ENCODE measurements around the gene ELMOD1.
A peak's percentile ranks its signal among the peaks of the same experiment; 100 is the strongest.
"Not testable (repeated sequence)": the region's sequence is repeated elsewhere in the genome, so short reads cannot be mapped to it uniquely, and the experiment has no call there.

The ELMOD1 gene

DNA sequence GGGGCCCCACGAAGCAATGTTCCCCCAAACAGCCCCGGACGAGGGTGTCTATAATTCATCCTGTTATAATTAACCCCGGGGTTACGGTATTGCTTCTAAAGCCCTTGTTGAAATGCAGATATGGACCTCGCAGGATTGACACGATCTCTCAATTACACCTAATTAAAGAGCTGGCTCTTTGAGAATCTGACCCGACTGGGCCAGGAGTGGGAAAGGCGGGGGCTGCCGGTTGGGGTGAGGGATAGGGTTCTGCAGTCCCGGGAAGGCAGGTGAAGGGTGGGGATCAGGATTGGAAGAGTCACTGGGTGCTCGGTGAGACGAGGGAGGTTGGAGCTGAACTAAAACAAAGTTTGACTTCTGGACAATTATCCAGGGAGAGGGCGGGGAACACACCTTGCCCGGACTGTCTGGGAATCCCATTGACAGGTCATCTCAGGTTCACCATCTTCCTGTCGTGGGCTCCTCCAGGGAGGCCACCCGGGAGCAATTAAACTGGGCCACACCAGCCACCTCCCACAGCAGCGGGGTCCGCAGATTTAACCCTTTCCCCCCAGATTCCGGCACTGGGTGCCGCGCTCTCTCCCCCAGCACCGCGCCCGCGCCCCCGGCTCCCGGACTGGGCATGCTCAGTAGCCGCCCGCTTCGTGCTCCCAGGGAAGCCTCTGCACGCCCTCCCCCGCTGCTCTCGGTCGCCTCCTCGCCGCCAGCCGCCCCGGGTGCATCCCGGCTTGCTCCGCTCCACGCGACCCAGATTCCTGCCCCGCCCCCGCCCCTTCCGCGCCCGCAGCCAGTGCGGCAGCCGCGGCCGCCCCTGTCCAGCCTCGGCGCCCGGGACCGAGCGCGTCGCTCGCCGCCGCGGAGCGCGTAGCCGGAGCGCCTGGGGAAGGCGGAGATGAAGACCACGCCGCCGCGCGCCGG is at the start of gene ELMOD1:
TSS of gene ELMOD1 (plus strand) at position 688 of the 918 bp plus-strand sequence. CDS start 27,043 bp downstream, outside the sequence.
- peak; percentile 36 for DNase-seq

DNA sequence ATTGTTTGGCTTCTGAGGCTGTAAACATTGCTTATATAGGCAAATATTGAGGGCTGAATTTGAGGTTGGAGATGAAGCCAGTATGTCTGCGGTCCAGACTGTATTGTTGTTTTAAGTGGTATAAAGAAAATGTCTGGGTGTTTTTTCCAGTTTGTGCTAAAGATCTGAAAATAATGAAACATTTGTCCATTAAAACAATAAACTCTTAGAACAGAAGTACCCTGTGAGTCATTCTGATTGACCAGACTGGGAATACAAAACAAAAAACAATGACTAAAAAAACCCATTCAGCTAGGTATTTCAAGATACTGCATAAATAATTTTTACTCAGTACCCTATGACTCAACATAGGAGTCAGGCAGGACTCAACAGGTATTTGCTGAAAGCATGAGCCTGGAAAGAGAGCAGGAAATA is 45.8 kb upstream of the ELMOD1 start:
- peak; percentile 16 for DNase-seq

DNA sequence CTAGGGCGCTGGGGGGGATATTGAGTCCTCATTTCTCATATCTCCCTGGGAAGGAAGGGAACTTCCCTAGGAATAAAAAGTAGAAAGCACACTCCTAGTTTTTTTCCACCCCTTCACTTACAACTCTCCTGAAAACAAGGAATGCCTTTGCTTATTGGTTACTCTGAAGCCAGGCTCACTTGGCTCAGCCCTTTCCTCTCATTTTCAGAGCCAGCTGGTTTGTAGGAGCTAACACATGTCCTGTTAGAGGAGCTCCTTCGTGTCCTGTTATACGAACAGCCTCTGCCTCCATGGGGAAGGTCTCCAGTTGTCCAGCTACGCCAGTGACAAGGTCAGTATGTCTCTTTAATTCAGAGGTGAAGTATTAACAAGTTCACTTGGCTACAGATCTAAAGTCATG is 43.0 kb upstream of the ELMOD1 start:
- no peak for DNase-seq

DNA sequence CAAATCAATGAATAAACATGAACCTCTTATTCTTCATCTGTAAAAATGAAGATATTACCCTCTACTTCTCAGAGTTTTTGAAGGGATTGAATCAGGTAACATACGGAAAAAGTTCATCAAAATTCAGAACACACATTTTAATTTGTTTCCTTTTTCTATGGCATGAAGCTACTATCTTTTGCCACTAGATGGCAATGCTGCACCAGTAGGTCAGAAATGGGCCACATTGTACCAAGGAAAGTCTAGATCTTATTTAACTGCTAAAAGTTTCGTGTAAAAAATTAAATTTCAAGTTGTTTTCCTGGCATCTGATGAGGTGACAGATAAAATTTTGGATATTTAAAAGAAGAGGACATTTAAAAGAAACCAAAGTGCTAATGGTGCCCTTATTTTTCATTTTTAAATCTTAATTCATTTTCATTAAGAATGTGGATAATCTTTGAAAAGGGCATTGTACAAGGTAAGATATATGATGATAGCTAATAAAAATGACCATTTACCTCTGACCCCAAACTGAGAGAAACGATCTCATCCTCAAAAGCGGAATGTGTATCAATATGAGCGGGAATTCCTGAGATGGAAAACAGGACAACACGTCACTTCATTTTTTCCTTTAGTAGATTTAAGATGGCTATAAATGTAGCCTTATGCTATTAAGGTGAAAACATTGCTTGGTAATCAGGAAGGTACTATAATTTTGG is 41.5 kb upstream of the ELMOD1 start:
- peak; percentile 41 for DNase-seq

DNA sequence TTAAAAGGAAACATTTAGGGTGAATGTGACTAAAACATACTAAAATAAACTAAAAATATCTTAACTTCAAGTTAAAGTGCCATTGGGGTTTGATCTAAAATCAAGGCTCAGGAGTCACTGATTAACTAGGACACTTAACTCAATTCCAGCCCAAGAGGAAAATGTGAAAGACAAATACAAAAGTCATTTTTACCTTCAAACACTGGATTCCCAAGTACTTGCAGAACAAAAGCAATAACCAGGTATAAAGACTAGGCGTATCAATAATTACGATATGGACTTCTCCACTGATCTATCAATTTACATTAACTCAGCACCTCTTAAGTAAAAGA is 41.0 kb upstream of the ELMOD1 start:
- no peak for DNase-seq

DNA sequence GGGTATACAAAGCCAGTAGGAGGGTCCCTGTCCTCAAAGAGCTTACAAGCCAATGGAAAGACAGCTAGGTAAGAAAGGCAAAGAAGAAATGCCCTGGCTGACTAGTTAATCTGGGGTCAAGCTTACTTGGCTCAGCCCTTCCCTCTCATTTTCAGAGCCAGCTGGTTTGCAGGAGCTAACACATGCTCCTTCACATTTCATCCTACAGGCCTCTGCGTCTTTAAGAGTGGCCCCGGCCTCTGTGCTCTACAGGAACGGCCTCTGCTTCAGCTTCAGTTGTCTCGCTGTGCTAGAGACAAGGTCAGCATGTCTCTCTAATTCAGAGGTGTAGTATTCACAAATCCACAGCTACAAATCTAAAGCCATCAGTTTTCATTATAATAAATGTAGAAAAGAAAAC is 40.6 kb upstream of the ELMOD1 start:
- DNase-seq = no peak

DNA sequence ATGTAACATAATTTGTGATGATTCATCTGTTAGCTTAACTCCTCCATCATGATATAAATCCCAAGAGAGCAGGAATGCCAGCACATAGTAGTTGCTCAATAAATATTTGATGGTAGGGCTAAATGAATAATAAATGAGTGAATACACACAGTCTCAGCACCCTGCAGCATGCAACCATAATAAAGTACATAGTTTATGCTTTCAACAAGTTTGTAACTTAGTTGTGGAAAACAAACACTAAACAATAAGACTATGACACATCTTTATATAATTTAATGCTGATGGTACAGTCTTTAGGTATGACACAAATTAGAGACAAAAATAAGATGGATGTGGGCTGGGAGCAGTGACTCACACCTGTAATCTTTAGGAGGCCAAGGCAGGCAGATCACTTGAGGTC is 29.3 kb upstream of the ELMOD1 start:
- DNase-seq = no peak

DNA sequence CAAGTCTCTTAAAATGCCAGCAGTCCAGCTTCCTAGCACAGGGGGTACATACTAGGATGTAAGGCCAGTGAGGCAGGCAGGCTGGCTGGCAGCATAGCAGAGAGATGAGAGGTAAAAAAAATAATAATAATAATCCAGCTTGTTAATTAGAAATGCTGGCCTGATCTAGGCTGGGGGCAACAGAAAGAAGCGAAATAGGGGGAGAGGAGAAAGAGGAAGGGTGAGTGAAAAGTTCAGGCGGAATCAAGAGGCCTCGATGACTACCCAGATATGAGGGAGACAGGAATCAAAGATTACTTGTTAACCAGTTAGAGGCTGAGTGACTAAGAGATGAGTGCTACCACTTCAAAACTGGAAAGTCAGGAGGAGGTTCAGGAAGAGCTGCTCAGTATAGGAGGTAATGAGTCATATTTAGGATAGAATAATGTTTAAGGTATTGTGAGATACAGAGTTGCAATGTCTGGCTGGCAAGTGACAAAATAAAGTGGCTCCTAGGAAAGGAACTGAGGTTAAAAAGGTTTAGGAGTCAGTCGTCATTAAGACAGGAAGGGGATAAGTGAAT is 28.2 kb upstream of the ELMOD1 start:
- peak; percentile 54 for DNase-seq

DNA sequence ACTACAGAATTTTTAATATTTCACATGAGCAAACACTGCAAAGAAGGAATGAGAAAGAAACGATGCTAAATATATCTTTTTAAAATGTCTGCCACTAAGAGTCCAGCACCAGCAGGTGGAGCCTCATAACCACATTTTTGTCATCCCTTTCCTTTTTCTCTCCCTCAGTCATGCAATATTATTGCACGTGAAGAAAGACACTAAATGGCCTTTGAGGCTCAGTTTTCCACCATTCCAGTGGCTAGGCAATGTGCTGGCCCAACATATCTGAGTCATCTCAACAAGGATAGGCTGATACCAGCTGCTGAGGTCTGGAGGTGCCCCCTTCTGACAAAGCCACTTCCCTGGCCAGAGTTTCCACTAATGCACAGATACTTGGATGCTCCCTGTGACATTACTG is 27.2 kb upstream of the ELMOD1 start:
- peak; percentile 64 for DNase-seq

DNA sequence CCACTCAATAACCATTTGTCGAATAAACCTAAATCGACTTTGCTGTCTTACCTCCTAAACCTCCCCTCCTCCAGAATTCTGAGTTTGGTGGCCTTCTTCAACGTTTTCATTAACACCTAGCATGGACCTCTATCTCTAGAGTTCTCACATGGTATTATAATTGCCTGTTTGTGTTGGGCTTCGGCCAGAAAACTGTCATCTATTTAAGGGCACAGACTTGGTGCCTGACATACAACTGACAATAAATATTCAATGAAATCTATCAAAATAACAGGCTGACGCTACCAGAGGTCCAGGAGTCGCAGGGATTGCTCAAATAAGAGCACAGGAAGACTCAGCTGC is 26.1 kb upstream of the ELMOD1 start:
- no peak for DNase-seq

DNA sequence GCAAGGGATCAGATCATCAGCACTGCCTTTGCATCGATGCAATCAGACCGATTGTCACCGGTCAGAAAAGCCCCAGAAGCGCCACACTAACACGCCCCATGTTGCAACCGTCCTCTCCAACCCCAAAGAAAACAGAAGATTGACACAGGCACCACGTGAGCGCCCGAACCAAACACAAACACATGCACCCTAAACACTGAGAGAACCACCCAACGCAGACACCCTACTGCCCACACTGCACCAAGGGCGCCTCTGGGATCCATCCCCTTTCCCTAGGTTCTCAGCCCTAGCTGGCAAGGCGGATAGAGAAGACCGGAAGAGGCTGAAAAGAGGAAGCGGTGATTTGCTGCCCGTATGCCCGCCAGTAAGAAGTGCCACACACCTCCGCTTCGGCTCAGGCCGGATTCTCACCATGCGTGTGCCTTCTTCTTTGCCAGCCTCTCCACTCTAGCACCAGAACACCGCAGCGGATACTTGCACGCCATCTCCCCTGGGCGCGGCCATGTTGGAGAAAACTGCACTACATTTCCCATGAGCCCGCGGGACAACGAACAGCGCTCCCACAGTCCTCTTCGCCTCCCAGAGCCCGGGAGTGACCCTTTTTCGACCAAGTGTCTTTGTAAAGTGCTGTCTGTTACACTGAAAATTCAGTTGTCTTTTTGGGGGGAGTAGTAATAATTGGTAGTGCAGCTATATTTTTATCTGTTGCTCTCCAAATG is 25.6 kb upstream of the ELMOD1 start, which contains the start of gene ALKBH8:
TSS of gene ALKBH8 (minus strand) at position 517 of the 719 bp plus-strand sequence. CDS start 4,842 bp downstream, outside the sequence.
- peak; percentile 85 for DNase-seq

DNA sequence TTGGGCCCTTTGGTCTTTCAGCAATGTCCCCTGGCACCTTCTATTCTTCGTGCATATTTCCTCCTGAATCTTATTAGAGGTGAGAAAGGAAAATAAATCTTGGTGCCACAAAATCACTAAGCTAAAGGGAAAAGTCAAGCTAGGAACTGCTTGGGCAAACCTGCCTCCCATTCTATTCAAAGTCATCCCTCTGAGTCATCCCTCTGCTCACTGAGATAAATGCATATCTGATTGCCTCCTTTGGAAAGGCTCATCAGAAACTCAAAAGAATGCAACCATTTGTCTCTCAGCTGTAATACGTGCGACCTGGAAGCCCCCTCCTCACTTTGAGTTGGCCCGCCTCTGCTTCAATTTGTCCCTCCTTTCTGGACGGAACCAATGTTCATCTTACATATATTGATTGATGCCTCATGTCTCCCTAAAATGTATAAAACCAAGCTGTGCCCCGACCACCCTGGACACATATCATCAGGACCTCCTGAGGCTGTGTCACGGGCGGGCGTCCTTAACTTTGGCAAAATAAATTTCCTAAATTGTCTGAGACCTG is 24.9 kb upstream of the ELMOD1 start:
- DNase-seq = not testable (repeated sequence)

DNA sequence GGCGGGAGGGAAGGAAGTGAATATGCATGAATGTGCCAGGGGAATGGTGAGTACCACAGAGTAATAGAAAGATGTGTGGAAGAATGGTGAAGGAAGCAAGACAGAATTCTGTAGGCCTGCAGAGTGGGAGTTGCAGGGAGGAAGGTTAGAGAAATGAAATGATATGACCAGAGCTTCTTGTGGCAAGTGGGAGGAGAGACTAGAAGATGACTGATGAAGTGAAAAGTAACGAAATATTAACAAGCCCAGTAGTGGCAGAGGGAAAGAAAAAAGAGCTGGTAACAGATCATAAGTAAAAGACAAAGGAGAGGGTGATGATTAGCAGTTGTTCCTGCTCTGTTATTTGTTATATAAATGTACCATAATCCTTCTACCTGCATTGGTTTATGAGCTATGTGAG is 24.4 kb upstream of the ELMOD1 start:
- DNase-seq = no peak

DNA sequence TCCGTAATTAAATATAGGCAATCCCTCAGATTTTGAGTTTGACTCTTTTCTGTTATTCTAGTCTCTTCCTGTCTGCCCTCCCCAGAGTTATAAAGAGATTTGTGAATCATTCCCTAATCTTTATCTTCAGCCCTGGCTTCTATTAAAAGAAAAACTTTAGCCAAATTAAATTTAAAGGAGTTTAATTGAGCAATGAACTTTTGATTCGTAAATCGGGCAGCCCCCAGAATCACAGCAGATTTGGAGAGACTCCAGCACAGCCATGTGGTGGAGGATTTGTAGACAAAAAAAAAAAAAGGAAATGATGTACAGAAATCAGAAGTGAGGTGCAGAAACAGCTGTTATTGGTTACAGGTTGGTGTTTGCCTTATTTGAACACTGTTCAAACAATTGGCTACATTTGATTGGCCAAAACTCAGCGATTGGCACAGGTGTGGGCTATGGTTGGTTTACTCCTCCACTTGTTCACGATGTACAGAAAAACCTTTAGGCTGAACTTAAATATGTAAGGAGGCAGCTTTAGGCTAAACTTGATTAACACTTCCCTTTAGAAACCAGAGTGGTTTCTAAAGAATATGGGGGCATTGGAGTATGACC is 23.1 kb upstream of the ELMOD1 start:
- DNase-seq = no peak

DNA sequence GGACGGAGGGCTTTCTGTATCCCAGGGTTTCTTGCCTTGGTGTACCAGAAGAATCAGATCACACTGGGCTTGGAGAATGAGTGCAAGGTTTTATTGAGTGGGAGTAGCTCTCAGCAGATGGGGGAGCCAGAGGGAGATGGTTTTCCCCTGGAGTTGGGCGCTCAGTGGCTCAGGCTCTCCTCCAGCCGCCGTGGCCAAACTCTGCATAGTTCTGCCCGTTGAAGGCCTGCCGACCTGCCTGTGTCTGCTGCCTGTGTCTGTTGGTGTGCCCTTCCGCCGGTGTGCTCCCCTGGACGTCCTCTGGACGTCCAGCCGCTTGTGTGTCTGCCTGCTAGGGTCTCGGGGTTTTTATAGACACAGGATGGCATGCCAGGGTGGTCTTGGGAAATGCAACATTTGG is 20.9 kb upstream of the ELMOD1 start:
- DNase-seq = no peak

DNA sequence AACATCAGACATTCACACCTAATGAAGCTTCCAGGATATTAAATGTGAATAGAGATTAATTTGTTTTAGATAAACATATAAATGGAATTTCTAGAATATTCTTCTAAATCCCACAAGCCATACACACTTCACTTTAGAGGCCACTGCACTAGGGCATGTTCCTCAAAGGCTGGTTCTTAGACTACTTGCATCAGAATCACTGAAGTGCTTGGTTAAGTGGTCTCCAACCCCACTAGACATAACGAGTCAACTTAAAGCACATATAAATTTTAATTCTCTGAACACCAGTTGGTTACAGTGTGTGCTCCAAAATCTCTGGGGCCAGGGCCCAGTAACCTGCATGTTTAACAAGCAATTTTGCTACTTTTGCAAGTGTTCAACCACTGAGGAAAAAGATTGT is 17.5 kb upstream of the ELMOD1 start:
- DNase-seq = no peak

DNA sequence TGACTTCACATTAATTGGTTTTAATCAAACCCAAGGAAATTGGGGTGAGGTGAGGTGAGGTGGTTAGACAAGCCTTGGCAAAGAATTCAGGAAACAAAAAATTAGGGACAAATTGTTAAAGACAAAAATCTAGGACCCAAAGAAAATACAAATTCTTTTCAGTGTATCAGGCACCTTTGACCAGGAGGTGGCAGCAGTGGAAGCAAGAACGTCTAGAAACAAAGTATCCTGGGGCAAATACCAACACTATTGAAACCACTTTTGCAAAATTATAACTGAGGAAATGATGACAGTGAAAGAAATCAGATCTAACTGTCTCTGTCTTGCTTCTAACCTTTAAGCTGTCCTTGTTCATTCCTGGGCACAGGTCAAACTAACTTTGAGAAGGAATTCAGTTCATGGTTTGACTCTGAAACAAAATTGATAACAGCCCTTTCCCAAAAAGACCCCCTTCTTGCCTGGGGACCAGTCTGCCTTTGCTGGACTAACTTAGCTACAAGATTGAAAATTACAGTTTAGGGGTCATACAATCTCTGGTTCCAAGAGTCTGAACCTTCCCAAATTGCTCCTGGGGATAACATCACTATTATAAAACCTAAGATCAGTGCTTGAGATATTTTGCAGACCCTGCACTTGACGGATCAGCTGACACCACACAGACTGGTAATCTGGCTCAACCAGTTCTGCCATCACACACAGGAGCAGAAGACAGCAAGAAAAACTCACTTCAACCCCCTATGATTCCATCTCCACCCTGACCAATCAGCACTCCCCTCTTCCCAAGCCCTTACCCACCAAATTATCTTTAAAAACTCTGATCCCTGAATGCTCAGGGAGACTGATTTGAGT is 14.2 kb upstream of the ELMOD1 start:
- DNase-seq = peak; percentile 55

DNA sequence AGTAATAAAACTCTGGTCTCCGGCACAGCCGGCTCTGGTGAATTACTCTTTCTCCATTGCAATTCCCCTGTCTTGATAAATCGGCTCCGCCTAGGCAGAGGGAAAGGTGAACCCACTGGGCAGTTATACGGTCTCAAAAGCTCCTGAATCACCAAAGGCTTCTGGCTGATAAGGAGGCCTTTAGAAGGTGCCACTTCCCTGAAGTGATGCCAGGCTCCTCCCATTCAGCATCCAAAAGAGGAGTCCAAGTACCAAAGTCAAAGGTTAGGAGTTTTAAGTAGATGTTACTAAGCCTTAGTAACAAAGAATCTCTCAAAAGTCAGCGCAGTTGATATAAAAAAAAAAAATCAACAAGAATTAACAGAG is 13.6 kb upstream of the ELMOD1 start:
- DNase-seq = no peak

DNA sequence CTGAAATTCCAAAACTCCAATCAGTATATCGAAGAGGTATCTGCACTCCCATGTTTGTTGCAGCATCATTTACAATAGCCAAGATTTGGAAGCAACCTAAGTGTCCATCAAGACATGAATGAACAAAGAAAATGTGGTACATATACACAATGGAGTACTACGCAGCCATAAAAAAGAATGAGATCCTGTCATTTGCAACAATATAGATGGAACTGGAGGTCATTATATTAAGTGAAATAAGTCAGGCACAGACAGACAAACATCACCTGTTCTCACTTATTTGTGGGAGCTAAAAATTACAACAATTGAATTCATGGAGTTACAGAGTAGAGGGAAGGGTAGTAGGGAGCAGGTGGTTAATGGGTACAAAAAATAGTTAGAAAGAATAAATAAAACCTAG is 11.8 kb upstream of the ELMOD1 start:
- not testable (repeated sequence) for DNase-seq

DNA sequence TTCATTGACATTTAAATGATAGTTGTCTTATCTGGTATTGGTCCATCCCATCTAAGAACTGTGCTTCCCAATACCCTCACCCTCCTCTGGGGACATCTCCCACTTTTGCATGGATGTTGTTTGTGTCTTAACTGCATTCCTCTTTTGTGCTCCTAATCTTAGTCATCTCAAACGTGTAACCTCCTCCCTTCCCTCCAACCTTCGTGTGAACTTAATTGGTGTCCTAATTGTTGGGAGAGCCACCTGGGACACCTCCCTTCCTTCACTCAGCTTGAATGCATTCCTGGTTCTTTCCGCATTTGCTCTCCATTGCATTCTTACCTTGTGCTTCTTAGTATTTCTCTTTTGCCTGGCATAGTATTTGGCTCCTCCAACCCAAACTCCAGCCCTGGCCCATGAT is 9.8 kb upstream of the ELMOD1 start:
- no peak for DNase-seq

DNA sequence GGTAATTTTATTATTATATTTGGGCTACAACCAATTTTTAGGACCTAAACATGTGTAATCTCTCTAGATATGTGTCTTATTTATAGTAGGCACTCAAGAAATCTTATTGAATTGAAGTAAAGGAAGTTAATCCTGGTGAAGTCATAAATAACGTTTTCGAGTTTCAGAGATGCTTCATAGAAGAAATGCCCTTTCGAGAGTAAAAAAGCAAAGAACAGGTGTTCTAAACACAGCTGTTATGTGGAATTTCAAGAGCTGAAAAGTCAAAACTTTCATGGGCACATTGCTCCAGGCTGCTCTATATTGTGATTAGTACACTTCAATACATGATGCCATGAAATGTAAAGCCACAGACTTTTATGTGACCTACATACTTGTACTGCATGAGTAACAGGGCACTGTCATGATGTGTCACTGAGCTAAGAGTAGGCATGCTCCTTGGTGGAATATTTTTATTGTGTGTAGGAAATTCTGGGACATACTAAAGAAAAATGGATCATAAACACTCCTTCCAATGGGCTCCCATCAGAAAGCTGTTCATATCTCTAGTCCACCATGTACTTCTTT is 7.2 kb upstream of the ELMOD1 start:
- DNase-seq = no peak
